HTR-8/SVneo (cell line): ENCODE results near the gene CDC6.

ENCODE experiments used
- DNase-seq: peaks from one replicate; pipeline ENCODE4 v3.0.0; 2011; ENCODE audit warnings: low spot score, mixed read lengths; ENCODE audit not compliant: insufficient read length
- FAIRE-seq: peaks from 2 replicates; lab custom pipeline; 2011; peaks lifted over from hg19 to GRCh38; lab: Jason Lieb, UNC

Gene CDC6

DNA sequence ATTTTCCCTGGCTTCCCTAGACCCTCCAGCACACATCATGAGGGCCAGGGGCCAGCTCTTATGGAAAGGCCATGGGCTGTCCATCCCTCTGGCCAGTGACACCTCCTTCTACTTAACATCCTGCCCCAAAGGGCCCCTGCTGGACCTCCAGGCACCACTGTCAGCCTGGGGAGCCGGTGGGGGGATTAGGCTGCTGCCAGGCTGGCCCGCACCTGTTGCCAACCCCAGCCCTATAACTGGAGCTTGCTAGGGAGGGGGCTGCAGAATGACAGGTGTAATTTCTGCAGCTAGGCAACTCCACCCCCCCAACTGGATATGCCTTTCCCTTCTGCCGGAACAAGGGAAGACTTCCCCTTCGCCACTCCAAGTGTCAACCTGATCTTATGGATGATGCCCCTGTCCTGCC, 33.8 kb downstream of the CDC6 start:
- FAIRE-seq (no peak), DNase-seq (no peak)

DNA sequence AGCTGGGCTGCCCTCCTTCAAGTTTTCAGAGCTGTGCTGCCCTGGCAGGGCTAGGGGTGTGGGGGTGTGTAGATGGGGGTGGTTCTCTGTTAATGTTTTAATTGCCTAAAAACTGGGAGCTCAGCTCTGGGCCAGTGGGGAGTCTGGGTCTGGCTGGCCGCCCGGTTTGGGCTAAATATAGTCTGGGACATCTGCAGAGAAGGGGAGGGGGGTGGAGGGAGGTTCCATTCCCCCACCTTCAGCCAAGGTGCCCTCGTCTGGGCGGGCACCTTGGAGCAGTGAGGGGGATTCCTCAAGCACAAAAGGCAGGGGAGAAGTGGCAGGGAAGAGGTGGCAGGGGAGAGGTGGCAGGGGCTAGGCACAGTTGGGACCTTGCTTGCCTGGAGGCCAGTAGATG, 34.3 kb downstream of the CDC6 start:
- FAIRE-seq (no peak), DNase-seq (no peak)

DNA sequence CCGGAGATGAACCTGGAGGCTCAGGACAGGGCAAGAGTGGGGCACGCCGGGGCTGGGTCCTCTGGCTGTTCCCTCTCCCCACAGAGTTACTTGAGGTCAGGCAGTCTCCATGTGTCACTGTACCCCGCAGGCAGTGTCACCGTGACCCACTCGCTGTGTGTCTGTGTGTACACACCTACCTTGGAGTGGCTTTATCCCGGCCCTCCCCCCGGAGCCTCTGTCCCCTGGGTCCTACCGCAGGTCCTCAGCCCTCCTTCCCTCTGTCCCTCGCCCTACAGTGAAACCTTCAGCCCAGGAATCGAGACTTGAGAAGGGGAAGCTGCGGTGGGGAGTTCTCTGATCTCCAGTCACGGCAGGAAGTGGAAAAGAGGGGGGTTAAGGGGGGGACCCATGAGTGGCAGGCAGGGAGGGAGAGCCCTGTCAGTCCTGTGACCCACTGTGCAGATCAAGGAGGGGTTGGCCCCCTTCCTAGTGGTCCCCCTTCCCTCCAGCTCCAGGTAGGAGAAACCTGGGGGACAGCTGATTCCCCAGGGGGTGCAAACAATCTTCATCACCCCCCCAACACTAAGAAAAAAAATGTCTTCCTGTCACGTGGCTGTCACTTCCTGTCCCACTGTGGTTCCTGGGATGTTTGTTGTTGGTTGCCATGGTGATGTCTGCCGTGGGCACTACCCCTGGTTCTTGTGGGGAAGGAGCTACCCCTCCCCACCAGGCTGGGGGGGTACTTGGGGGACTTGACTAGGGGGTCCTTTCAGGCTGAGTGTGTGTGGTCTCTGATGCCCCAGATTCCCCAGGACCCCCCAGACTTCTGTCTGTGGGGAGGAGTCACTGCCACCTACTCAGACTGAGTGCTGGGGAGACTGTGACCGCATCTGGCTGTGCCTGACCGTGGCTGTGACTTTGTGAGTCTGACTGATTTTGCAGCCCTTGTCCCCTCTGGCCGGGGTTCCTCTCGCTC, 35.0 kb downstream of the CDC6 start:
- FAIRE-seq: peak; percentile 87
- DNase-seq: peak; percentile 91

DNA sequence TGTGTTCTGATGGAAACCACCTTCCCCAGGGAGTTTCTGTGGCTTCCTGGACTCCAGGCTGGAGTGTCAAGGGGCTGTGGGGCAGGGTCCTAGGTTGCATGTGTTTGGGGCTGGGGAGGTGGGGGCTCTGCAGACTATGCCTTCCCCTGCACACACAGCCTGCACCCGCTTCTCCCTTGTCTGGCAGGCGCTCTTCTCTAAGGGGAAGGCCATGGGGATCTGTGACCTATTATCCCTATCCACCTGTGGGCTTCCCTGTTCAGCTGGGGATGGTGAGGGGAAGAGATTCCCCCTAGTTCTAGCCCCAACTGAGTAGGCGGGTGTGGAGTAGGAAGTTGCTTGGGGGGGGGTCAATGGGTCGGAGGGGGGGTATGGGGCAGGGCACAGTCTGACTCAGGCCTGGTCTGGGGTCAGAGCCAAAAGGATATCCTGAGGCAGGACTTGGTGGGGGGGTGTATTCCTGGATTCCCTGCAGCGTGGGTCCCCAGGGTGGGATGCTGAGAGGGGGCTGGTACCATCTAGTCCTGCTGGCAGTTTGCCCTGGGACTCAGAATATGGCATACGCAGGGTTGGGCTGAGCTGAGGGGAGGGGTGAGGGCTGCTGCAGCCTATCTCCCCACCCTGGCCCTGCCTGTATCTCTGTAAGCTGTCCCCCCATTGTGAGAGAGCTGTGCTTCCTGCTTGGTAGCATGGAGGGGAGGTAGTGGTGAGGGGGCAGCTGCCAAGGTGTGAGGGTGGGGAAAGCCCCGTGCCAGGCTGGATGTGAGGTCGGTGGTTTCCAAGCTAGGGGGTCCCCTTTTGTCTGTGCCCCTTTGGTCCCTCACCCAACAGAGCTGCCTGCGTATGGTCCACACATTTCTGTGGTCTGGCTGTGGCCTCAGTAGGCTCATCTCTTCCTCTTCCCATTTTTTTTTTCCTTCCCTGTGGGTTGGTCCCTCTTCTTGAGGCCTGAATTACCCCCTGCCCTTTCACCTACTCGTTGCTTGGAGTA, 36.0 kb downstream of the CDC6 start:
- no peak for DNase-seq
- no peak for FAIRE-seq

DNA sequence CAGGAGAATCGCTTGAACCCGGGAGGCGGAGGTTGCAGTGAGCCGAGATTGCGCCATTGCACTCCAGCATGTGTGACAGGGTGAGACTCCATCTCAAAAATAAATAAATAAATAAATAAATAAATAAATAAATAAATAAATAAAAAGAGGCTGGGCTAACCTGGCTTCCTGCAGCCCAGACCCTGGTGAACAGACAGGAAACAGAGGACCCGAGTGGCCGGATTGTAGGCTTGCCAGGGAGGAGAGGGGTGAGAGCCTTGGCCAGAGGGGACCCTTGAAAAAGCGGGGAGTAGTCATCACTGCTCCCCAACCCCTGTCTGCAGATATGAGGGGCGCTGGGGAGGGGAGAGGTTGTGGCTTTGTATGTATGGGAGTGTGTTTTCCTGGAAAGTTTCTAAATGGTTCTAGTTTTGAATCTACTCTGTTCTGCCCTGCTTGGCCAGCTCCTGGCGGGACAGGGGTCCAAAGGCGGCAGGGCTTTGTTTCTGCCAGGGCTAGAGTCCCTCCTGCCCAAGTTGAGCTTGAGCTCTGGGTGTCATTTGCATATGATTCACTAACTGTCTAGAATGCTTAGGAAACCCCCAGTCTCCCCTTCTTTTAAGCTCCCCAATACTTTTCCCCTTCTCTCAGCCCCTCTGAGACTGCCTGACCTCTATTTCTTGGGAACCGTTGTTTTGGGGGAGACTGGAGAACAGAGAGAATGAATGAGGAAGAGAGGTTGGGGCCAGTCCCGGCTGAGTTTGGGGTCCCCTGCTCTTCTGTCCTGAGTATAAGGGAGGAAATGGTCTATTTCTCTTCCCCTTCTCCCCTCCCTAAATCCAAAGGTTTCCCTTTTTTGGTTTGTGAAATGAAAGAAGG, 37.7 kb downstream of the CDC6 start:
- FAIRE-seq: no peak
- no peak for DNase-seq

DNA sequence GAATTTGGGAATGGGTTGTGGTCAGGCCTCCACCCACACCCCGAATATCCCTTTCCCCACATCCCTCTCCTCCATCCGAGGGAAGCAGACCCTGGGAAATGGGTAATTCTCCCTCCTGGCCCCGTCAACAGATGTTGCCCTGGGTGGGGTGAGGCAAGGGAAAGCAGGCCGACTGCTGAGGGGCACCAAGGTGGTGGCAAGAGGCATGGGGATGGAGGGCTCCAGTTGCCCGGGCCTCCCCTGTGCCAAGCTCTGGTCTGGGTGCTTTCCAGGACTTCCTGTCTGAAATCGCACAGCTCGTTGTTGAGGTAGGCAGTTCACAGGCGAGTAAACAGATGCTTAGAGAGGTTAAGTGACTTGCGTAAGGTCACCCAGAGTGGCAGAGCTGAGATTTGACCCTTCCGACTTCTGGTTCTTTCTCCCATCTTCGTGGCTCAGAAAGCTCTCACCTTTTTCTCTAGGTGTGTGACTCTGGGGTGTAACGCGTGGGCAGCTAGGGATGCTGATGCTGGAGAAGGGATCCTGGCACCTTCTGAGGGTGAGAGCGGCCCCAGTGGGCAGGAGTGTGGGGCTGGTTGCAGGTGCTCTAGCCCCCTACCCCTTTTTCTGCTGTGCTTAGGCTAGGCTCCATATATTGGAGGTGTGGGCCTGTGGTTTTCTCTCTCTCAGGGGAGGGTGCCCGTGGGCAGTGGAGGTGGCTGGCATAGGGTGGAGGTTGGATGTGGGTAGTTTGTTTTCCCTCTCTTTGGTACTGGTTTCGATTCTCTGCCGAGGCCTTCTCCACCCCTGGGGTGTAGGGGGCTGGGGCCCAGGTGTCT, 38.5 kb downstream of the CDC6 start:
- DNase-seq: no peak

DNA sequence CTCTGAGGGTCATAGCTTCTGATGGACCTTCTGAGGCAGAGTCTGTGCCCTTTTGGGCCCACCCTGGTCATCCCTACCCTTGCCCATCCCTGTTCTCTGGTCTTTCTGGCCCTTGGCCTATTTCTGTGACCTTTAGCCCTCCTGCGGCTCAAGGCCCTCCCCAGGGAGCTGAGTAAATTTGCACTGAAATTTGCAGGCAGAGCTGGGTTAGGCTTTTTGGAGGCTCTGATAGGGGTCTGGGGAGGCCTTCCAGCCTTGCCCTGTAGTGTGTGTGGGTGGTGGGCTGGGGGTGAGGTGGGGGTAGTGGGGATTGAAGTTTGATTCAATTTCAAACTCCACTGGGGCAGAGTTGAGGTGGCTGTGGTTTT, 39.1 kb downstream of the CDC6 start:
- FAIRE-seq (no peak), DNase-seq (no peak)

More for the DNA sequence above, 38.5 kb downstream of the CDC6 start:
- no peak for FAIRE-seq

DNA sequence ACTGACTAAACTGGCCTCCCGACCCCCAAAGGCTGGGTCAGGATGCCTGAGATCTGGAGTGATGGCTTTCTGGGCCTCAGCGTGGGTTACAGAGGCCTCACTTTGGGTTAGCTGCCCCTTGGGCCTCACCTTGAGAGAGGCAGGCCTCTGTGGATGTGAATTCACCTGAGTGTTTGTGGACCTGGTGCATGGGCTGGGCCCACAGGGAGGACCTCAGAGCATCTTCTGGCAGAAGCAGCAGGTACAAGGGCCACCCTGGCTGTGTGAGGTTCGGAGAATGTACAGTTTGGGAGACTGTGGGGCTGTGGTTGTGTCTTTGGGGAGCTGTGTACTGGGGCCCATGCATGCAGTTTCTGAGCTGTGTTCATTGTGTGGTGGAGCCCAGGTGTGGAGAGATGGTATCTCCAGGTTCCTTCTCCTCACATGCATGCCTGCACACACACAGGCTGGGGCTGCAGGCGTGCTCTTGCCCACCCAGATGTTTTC, 39.6 kb downstream of the CDC6 start:
- FAIRE-seq: no peak
- no peak for DNase-seq

DNA sequence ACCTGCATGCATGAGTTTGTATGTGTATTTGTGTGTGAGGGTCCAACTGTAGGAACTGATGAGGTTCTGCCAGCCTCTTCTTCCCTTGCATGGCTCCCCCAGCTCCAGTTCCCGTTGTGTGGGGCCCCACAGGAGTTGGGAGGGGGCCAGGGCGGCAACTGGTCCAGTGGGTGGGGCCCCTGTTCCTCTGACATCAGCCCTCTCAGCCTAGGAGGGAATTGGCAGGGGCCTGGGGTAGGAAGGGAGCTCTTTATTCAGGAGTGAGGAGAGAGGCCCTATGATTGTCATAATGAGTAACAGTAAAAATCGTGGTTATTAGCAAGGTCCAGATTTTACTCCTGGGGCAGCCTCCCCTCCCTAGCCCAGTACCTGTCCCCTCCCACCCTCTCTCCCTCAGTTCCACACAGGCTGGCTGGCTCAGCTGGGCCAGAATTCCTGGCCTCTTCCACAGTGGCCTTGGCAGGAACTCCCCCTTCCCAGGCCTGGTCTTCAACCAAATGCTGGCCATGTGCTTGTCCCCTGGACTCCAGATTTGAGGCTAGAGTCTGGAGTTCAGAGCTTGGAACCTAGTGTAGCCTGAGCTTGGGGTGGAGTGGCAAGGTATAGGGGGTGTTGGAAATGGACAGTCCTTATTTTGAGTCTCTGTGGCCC, 40.2 kb downstream of the CDC6 start:
- no peak for DNase-seq
- no peak for FAIRE-seq

DNA sequence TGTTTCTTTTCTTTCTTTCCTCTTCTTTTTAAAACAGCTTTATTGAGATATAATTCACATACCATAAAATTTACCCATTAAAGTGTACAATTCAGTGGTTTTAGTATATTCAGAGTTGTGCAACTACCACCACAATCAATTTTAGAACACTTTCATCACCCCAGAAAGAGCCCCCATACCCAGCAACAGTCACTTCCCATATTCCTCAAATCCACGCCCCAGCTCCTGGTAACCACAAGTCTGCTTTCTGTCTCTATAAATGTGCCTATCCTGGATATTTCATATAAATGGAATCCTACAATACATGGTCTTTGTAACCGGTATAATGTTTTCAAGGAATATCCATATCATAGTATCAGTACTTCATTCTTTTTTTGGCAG, 40.7 kb downstream of the CDC6 start:
- FAIRE-seq (no peak), DNase-seq (no peak)

DNA sequence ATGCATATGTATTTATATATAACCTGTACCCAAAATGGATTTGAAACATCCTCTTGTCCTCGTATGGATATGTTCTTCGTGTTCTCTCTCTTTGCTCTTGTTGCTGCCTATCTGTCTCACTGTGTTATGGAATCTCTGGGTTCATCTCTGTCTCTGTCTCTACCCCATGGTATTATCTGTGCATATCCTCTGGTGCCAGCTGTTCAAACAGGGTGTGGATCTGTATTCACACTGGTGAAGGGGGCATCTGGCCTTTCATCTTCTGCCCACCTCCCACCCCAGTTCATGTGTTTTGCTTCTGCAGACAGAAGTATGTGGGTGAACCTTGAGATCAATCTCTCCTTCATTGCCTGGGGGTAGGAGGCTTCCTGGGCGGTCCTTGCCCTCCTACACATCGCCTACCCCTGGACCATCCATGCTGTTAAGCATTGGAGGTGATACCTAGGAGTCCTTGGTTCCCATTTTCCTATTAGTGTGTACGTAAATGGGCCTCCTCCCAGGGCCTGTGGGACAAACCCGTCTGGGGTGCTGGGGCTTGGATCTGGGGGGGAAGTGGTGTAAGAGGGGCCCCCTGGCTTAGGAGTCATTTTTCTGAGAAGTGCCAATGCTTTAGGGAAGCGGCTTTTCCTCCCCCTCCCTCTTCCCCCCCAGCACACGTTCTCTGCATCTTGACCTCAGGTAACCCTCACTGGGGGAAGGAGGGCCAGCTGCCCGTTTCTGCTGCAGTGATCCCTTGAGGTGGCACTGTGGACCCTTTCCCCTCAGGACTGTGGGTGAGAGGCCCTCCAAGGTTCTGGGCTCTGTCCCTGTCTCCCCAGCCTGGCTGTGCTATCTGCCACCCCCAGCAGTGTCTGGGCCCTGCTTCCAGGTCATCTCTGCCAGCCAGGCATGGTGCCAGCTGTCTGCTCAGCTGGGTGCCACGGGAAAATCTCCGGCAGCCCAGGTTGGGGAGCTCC, 42.4 kb downstream of the CDC6 start:
- FAIRE-seq: peak; percentile 65
- DNase-seq: no peak

DNA sequence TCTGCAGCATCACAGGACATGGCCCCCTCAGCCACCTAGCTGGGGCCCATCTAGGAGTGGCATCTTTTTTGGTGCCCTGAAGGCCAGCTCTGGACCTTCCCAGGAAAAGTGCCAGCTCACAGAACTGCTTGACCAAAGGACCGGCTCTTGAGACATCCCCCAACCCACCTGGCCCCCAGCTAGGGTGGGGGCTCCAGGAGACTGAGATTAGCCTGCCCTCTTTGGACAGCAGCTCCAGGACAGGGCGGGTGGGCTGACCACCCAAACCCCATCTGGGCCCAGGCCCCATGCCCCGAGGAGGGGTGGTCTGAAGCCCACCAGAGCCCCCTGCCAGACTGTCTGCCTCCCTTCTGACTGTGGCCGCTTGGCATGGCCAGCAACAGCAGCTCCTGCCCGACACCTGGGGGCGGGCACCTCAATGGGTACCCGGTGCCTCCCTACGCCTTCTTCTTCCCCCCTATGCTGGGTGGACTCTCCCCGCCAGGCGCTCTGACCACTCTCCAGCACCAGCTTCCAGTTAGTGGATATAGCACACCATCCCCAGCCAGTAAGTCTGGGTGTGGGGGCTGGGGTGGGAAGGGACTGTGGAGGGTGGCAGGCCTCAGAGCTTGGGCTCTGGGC, 43.3 kb downstream of the CDC6 start:
- no peak for FAIRE-seq

DNA sequence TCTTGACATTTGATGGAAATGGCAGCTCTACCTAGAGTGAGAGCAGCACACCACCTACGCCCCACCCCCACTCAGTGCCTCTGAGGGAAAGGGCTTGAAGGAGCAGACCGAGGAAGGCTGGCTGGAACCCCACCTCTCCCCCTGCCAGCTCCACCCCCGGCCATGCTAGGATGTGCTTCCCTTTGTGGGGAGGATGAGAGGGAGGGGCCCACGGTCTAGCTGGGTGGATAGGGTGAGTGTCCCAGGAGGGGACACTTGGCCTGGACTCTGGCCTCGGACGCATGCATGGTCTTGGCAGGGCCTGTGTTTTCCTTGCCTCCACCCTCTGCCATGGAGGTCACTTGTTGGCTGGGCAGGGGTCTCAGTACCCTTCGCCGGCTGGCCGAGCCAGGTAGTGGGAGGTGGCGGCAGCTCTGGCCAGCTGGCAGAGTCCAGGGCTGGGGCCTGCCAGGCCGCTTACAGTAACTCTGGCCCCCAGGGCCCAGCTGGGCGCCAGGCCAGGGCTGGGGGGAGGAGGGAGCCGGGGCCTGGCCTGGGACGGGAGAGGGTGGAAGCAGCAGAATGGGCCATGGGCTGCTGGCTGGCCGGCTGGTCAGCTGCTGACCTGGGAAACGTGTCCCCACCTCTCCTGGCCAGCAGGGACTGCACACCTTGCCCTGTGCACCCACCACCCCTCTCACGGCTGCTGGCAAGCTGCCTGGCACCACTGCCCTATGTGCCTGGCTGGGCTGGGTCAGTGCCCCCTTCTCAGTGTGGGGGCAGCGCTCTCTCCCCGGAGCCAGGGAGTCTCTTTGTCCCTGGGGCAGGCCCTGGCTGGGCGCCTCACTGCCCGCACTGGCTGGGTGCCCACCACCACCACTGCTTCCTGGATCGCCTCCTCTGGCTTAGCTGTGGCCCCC, 44.3 kb downstream of the CDC6 start:
- FAIRE-seq (no peak), DNase-seq (no peak)

More for the DNA sequence above, 43.3 kb downstream of the CDC6 start:
- no peak for DNase-seq

DNA sequence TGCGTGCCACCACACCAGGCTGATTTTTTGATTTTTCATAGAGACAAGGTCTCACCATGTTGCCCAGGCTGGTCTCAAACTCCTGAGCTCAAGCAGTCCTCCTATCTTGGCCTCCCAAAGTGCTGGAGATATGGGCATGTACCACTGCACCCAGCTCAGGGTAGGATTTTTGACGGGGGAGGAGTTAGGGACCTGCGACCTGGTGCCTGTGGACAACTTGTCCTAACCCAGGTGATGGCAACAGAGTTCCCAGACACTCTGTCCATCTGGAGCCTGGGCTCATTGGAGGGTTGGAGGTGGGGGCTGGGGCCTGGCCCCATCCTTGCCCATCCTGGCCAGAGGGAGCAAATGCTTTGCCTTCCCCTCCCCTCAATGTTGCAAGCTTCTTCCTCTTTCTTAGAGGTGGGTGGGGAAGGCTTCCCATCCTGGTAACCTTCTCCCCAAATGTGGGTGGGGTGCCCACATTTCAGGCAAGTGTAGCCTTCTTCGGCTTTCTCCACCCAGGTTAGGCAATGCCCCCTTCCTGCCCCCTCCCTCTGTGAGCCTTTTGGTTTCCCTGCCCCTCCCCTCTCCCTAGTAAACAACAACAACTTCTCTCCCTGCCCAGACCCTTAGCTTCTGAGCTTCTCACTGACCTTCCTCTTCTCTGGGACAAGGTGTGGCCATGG, 46.2 kb downstream of the CDC6 start:
- DNase-seq: no peak
- FAIRE-seq: no peak

DNA sequence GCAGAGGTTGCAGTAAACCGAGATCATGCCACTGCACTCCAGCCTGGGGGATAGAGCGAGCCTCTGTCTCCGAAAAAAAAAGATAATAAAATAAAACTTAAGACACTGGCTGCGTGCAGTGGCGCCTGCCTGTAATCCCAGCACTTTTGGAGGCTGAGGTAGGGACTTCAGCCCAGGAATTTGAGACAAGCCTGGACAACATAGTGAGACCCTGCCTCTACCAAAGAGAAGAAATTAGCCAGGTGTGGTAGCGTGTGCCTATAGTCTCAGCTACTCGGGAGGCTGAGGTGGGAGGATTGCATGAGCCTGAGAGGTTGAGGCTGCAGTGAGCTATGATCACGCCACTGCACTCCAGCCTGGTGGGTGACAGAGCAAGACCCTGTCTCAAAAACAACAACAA, 47.9 kb downstream of the CDC6 start:
- FAIRE-seq (peak; percentile 9), DNase-seq (no peak)

DNA sequence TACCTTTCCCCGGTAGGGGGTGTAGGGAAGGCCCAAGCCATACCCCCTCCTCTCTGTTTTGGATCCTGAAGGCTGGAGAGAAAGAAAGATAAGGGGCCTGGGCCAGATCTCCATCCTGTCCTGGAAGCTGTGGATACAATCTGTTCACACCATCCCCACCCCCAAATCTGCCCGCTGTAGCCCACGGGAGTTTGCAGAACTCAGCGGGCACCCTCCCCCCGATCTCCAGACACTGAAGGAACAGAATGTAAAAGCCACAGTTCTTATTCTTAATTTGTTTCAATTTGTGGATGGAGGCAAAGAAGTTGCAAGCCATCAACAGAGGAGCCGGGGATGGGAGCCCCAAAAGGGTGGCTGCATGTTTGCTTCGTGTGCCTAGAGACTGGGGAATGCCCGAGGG, 49.7 kb downstream of the CDC6 start:
- FAIRE-seq: no peak
- DNase-seq: no peak
